Stimulated activated CD4-positive, alpha-beta T cell treated with anti-CD3 and anti-CD28 coated beads, Interleukin-15, amount 100 ng/mL, for 1 hour (primary cell): ENCODE data around the gene FOXB2.
"Not testable (repeated sequence)": the region's sequence is repeated elsewhere in the genome, so short reads cannot be mapped to it uniquely, and the experiment has no call there.

ENCODE experiments used
- DNase-seq, 2 donors: peaks; one replicate each; pipeline ENCODE4 v3.0.0-alpha.2; 2020; ENCODE audit warnings: low read depth in 1 of 2, low spot score in 1 of 2

FOXB2 gene

GRCh38 chr9:77019236-77019925 lies at the start of gene FOXB2:
Gene FOXB2 (plus strand): TSS chr9:77019655. CDS start chr9:77019655, 0 bp downstream.
- no peak for DNase-seq

DNA sequence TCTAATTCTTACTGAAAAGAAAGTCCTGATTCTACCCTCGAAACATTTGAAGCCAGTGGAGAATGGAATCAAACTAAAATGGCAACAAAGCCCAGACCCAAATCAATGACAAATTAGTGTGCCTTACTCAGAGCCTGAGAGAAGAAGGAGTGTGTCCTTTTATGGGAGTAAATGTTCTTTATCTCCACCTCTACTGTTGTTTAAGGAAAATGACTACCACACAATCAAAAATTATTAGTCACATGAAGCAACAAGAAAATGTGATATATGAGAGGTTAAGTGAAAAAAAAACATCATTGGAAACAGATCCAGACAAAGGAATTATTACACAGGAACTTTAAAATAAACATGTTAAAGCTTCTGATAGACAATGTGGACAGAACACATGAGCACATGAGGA lies 49.7 kb upstream of the FOXB2 start:
- DNase-seq: no peak

DNA sequence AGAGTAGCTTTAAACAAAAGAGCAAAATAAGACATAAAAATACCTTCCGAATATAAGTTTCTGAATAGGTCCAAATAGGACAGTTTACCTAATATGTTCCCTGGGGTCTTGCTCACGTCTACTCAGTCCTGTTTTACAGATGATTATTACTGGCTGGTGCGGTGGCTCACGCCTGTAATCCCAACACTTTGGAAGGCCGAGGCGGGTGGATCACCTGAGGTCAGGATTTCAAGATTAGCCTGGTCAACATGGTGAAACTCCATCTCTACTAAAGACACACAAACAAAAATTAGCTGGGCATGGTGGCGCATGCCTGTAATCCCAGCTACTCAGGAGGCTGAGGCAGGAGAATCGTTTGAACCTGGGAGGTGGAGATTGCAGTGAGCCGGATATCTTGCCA lies 40.6 kb upstream of the FOXB2 start:
- not testable (repeated sequence) for DNase-seq

- DNase-seq: no peak
Observed at GRCh38 chr9:76980566-76980965, 38.9 kb upstream of the FOXB2 start.

DNA sequence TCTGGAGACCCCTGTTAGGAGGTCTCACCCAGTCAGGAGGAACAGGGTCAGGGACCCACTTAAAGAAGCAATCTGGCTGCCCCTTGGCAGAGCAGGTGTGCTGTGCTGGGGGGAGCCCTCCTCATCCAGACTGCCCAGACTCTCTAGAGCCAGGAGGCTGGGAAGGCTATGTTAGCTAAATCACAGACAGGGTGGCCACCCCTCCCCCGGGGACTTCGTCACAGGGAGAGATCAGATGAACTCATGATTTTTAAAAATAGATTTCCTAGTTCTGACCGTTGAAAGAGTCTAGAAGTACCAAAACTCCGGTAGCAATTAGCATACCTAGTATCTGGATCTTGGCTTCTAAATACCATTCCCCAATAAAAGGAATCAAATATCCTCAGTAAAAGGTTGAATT lies 35.0 kb upstream of the FOXB2 start:
- no peak for DNase-seq

DNA sequence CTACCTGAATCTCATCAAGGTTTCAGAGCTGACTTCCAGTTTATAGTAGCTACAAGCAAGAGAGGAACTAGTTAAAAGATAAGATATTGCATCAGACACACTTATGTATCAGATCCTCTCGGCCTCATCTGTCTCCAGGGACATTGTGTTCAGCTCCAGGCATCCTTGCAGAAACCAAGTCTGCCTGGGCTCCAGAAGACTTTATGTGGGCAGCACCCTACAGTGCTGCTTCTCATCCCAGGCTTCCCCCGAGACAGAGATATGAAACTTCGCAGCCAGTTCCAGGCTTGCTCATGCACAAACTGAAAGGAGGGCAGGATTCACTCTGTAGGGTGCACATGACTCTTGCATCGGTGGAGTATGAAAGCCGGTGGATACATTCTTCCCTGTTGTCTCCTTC lies 33.9 kb upstream of the FOXB2 start:
- DNase-seq: no peak

DNA sequence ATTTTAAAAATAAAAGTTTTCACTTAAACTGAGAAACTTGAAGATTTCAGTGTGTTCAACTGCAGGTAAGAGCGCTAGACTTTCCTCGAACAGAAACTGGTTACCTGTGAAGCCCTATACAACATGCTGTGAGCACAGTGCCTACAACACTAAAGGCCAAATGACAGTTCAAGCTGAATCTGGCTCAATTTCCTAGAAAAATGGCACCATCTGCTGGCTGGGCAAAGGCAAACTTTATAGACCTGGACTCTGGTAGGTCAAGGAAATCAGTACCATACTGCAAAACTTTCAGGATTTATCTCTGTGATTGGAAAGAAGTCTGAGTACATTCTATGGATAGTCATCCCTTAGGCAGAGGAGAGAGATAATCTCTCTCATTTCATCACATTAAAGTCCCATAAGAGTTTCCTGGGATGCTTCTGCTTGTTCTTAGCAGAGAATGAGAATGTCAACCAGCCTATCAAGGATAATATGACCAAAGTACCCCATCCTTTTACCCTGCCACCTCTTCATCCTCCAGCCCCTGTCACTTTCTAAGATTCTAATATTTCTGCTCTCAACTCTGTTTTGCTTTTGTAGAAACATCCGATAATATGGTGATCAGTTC lies 31.8 kb upstream of the FOXB2 start:
- DNase-seq: no peak

DNA sequence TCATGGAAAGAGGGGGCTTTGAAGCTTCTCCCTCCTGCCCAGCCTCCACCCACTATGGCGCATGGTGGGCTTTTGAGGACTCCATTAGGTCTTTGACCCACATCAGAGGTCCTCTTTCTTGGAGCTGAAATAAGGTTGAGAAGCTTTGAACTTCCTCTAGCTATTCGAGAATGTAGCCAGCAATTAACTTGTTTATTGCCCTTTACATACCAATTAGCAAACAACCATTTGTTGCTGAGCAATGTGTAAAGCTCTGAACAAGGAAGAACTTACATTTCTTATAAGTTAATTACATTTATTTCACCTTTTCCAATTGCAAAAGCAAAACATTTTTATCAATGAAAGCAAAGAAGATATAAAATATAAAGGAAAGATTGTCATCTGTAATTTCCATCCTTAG lies 30.5 kb upstream of the FOXB2 start:
- DNase-seq: no peak

GRCh38 chr9:76989501-76989900 lies 30.0 kb upstream of the FOXB2 start:
- DNase-seq: no peak

DNA sequence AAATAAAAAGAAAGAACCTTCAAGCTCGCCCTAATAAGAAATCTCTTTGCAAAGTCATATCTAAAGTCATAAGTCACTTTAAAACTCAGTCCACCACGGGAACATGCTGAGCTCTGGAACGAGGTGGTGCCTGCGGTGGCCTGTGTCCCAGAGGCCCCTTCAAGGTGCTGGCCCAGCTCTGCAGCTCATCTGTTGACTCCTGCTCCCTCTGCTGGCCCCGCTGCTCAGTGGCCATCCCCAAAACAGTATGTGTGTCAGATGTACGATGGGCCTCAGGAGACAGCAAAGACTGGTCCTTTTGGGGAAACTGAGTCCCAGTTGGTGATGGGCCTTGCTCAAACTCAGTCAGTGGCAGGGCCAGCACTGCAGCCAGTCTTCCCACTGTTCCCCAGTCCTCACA lies 22.8 kb upstream of the FOXB2 start:
- no peak for DNase-seq

DNA sequence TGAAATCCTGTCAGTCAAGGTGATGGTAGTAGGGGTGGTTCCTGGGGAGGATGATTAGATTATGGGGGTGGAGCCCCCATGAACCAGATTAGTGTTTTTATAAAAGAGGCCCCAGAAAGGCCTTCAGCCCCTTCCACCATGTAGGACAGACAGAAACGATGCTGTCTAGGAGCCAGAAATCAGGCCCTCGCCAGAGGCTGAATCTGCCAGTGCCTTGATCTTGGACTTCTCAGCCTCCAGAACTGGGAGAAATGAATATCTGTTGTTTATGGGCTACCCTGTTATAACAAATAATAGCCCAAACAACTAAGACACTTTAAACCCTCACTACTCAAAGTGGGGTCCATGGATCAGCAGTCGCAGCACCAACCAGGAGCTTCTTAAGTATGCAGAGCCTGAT lies 20.2 kb upstream of the FOXB2 start:
- DNase-seq: no peak

- DNase-seq: no peak
Observed at GRCh38 chr9:77000330-77000729, 19.1 kb upstream of the FOXB2 start.

DNA sequence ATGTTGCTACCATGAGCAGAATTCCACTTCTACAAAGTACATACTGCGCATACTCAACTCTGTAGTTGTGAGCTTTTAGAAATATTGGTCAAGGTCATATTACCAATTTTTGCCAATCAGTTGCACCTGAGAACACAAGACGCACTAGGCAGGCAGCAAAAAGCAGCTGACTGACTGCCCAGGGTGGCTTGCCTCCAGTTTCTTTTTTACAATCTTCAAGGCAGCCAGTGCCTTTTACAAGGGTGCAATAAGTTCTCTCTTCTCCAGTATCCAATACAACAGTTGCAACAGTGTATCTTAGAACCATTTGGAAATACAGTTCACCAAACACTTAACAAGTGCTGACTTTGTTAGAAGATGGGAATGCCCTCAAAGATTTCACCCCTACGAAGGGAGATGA lies 16.1 kb upstream of the FOXB2 start:
- no peak for DNase-seq

- DNase-seq: no peak
Observed at GRCh38 chr9:77005216-77005615, 14.2 kb upstream of the FOXB2 start.

DNA sequence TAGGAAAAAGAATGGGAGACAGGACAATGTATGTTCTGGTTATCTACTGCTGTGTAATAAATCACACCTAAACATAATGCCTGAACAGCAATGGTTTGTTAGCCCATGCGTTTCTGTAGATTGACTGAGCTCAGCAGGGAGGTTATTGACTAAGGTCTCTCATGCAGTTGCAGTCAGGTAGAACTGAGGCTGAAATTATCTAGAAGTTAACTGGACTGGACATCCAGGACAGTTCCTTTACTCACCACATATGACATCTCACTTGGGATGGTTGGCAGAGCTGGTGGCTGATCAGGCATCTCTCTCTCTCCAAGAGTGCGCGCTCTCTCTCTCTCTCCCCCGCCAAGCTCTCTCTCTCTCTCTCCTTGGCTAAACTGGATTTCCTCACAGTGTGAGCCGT lies 8.9 kb upstream of the FOXB2 start:
- no peak for DNase-seq

- peak; percentile 8 to 38 for DNase-seq
Observed at GRCh38 chr9:77011973-77012821, 7.3 kb upstream of the FOXB2 start.

DNA sequence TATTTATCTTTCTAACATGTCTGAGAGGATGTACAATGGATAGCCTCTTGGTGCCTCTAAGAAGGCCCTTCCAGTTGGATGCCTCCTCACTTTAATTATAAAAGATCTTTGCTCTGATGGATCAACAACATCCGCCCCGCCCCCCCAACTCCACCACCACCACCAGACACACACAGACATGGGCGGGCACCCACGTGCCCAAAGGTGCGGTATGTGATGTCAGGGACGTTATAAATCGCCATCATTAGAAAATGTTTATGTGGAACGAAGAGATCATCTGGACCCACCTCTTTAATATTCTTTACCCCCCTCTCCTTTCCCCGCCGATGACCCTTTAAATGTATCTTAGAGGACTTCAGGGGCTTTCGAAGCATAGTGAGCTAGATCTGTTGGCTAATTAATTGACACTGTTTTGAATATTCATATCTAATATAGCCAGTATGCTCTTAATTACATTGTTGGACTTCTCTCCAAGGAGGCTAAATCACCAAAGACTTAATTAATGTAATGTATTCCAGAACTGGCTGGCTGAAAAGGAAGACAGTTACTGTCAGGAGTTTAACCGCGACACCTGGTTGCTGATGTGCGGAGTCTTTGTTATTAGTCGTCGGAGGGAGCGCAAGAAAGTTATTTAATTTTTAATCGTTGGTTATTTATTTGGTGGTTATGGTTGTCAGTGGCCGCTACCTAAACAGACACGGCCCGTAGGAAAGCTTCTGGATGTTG lies 6.1 kb upstream of the FOXB2 start:
- DNase-seq: no peak

- no peak for DNase-seq
Observed at GRCh38 chr9:77013932-77014596, 5.4 kb upstream of the FOXB2 start.

- no peak for DNase-seq
Observed at GRCh38 chr9:77014597-77015263, 4.7 kb upstream of the FOXB2 start.

DNA sequence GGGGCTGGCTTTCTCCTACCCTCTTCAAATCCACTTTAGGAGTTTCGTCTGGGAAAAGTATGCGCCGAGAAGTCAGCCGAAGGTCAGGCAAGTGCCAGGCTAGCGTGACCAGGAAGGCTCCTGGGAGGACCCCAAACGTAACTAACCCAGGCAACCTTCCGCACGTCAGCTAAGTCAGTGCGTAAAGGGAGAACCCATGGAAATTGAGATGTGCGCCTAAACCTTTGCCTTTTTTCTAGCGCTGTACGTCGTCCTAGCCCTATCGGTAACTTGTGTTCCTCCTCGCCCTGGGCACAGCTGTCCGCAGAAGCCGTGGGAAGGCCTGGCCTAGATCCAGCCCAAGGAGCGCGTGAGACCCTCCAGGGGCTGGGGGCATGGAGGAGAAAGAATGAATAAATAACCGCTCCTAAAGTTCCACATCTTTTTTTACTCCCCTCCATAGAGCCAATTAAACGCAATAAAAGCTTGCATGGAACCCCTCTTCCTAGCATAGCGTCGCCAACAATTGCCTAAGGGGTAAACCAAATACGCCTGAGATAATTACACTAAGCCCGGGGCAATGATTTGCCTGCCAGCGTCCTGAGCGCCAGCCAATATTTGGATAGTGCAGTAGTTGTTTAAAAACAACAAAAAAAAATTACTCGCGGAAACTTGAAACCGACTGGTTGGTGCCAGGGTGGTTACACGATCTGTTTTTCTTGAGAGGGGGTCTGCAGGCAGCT lies 4.0 kb upstream of the FOXB2 start:
- no peak for DNase-seq
